Myocyte (in vitro differentiated cells): ENCODE data around the gene SPATA12. TPM values are rescaled to one million over a fixed set of nuclear protein-coding genes. Genes with fewer than 3 reads are reported as not detected.
"Not testable (repeated sequence)": the region's sequence is repeated elsewhere in the genome, so short reads cannot be mapped to it uniquely, and the experiment has no call there.

Source experiments
- DNase-seq: peaks from one replicate; pipeline ENCODE4 v3.0.0-alpha.2; 2012; ENCODE audit warnings: low read depth
- total RNA-seq: library from RNA; depleted of rRNA; stranded (reverse); fragments of >200 nt; gene quantifications from 2 replicates; pipeline ENCODE4 v1.2.3, GENCODE V29; 2014

The SPATA12 gene
- total RNA-seq, 1 donor from 2014 or later, result 0.19 TPM

- DNase-seq, result no peak
Measured at GRCh38 chr3:57082481-57082880, 22.0 kb downstream of the SPATA12 start.

GRCh38 chr3:57083266-57083995 is 23.0 kb downstream of the SPATA12 start:
- DNase-seq, result not testable (repeated sequence)

- DNase-seq, result no peak
Measured at GRCh38 chr3:57085211-57085610, 24.7 kb downstream of the SPATA12 start.

- no peak for DNase-seq
Measured at GRCh38 chr3:57086201-57086600, 25.7 kb downstream of the SPATA12 start.

- DNase-seq, result no peak
Measured at GRCh38 chr3:57087361-57088092, 27.1 kb downstream of the SPATA12 start.

- DNase-seq, result no peak
Measured at GRCh38 chr3:57088503-57088902, 28.0 kb downstream of the SPATA12 start.

GRCh38 chr3:57089043-57089442 is 28.6 kb downstream of the SPATA12 start:
- DNase-seq, result no peak

GRCh38 chr3:57091521-57092273 is 31.2 kb downstream of the SPATA12 start:
- peak; percentile 88 for DNase-seq

- no peak for DNase-seq
Measured at GRCh38 chr3:57093489-57093888, 33.0 kb downstream of the SPATA12 start.

- peak; percentile 15 for DNase-seq
Measured at GRCh38 chr3:57093971-57094535, 33.6 kb downstream of the SPATA12 start.

GRCh38 chr3:57094575-57094974 is 34.1 kb downstream of the SPATA12 start:
- peak; percentile 89 for DNase-seq

GRCh38 chr3:57095363-57095762 is 34.9 kb downstream of the SPATA12 start:
- DNase-seq, result no peak

GRCh38 chr3:57097536-57097935 is 37.1 kb downstream of the SPATA12 start:
- no peak for DNase-seq

GRCh38 chr3:57098418-57099310 is 38.2 kb downstream of the SPATA12 start:
- no peak for DNase-seq

GRCh38 chr3:57100046-57100695 is 39.7 kb downstream of the SPATA12 start:
- peak; percentile 85 for DNase-seq

GRCh38 chr3:57105585-57105984 is 45.1 kb downstream of the SPATA12 start:
- DNase-seq, result no peak

GRCh38 chr3:57108684-57109083 is 48.2 kb downstream of the SPATA12 start:
- no peak for DNase-seq

- no peak for DNase-seq
Measured at GRCh38 chr3:57109437-57110199, 49.2 kb downstream of the SPATA12 start.

GRCh38 chr3:57110214-57110613 is 49.8 kb downstream of the SPATA12 start:
- DNase-seq, result no peak
